ENCODE results near the gene CLEC3B.

GRCh38 chr3:45009868-45010267 lies 16.2 kb upstream of the CLEC3B start:
- TF ChIP-seq CTCF (IDR thresholded peaks at IDR 0.05), result no peak
- no peak for TF ChIP-seq POLR2A (IDR thresholded peaks at IDR 0.05)
- TF ChIP-seq EP300 (IDR thresholded peaks at IDR 0.05), result no peak

Data from ovary (tissue), 3 donors.